HCT116 (cell line): ENCODE data around the gene ATP4A. TPM values are rescaled to one million over a fixed set of nuclear protein-coding genes. Genes with fewer than 3 reads are reported as not detected.

Experiments
- ATAC-seq: fragments of 200-7000 bp; cut with Tn5 transposase; 2 replicates; pipeline ENCODE4 v1.9.1; 2020; ENCODE audit warnings: mild to moderate bottlenecking, moderate library complexity
- BruUV-seq: library from RNA; stranded (reverse); fragments of 400-500 nt; replicated peaks from 2 replicates; lab custom pipeline; 2021; lab: Mats Ljungman, UMichigan
- CTCF ChIA-PET: fragments of 300-600 bp; sonication (Branson Sonifier 250); formaldehyde crosslinking; loops from one replicate; lab custom pipeline; 2021; ENCODE audit warnings: antibody characterized with exemption; lab: Charles Lee
- POLR2A ChIA-PET: fragments of 300-600, 350-600 bp; sonication (Branson Sonifier 250); formaldehyde crosslinking; loops from one replicate; lab custom pipeline; 2021; ENCODE audit warnings: antibody characterized with exemption; lab: Charles Lee
- RAD21 ChIA-PET, 2 experiments: fragments of 300-600 bp; sonication (Branson Sonifier 250); formaldehyde crosslinking; loops; one replicate each; lab custom pipeline; 2023; ENCODE audit warnings: low total read pairs in 2 of 2; ENCODE audit not compliant: uncharacterized antibody in 2 of 2, unreplicated experiment in 2 of 2, low non-redundant PET in 1 of 2; lab: Charles Lee
- DNase-seq: peaks from one replicate; pipeline ENCODE4 v3.0.0-alpha.2; 2010; ENCODE audit warnings: low read depth, low spot score
- H2AFZ ChIP-seq: fragments of 200-600 bp; shearing (Covaris generic), sonication (generic); 2 replicates; pipeline ENCODE4 v1.6.1; 2017; ENCODE audit warnings: low read depth, mixed run types, mixed read lengths, antibody characterized with exemption, low read length; ENCODE audit not compliant: poor library complexity, severe bottlenecking
- H3K27ac ChIP-seq: 2 replicates; pipeline ENCODE4 v1.5.1; 2012; ENCODE audit warnings: low read depth, low read length
- H3K27me3 ChIP-seq: fragments of 200-600 bp; sonication (generic); 2 replicates; pipeline ENCODE4 v1.6.1; 2016; ENCODE audit warnings: mixed run types, low read length, mixed read lengths; ENCODE audit not compliant: insufficient read depth
- H3K36me3 ChIP-seq, 2 experiments: fragments of 200-500 bp in 1 of 2; fragments of 200-600 bp in 1 of 2; sonication (Bioruptor generic) in 1 of 2; sonication (generic) in 1 of 2; 2 replicates each; pipeline versions ENCODE4 v1.5.1 to v1.6.1; 2014 to 2016; ENCODE audit warnings: low read length in 2 of 2, inconsistent platforms in 1 of 2, mixed read lengths in 1 of 2, mixed run types in 1 of 2; ENCODE audit not compliant: insufficient read depth in 2 of 2, control insufficient read depth in 1 of 2
- H3K4me1 ChIP-seq, 2 experiments: fragments of 200-600 bp in 1 of 2; sonication (generic) in 1 of 2; 2 replicates each; pipeline versions ENCODE4 v1.5.1 to v1.6.1; 2012 to 2017; ENCODE audit warnings: low read length in 2 of 2, inconsistent platforms in 1 of 2, mild to moderate bottlenecking in 1 of 2, mixed read lengths in 1 of 2, mixed run types in 1 of 2, moderate library complexity in 1 of 2; ENCODE audit not compliant: insufficient read depth in 2 of 2, control insufficient read depth in 1 of 2
- H3K4me2 ChIP-seq: fragments of 200-600 bp; sonication (generic); 2 replicates; pipeline ENCODE4 v1.6.1; 2017; ENCODE audit warnings: mixed run types, low read length, mixed read lengths
- H3K4me3 ChIP-seq, 2 experiments: fragments of 200-600 bp in 1 of 2; sonication (generic) in 1 of 2; replicated peaks in 1 of 2; 2 replicates each; pipeline ENCODE4 v1.5.1; 2011 to 2016; ENCODE audit warnings: low read length in 2 of 2, control low read depth in 1 of 2, low read depth in 1 of 2, mild to moderate bottlenecking in 1 of 2, mixed read lengths in 1 of 2, mixed run types in 1 of 2
- H3K79me2 ChIP-seq: fragments of 200-600 bp; sonication (generic); 2 replicates; pipeline ENCODE4 v1.6.1; 2017; ENCODE audit warnings: mild to moderate bottlenecking, mixed run types, low read length, moderate library complexity, mixed read lengths; ENCODE audit not compliant: insufficient read depth
- H3K9ac ChIP-seq: fragments of 200-600 bp; sonication (generic); 2 replicates; pipeline ENCODE4 v1.6.1; 2016; ENCODE audit warnings: low read length, mixed read lengths
- H3K9me2 ChIP-seq: fragments of 200-600 bp; sonication (generic), shearing (Covaris generic); 2 replicates; pipeline ENCODE4 v1.6.1; 2017; ENCODE audit warnings: mixed run types, mild to moderate bottlenecking, moderate library complexity; ENCODE audit not compliant: insufficient read depth
- H3K9me3 ChIP-seq, 2 experiments: fragments of 200-500 bp in 1 of 2; fragments of 200-600 bp in 1 of 2; sonication (Bioruptor generic) in 1 of 2; sonication (generic) in 1 of 2; 2 replicates each; pipeline ENCODE4 v1.6.1; 2014 to 2017; ENCODE audit warnings: low read length in 2 of 2, mixed read lengths in 2 of 2, inconsistent platforms in 1 of 2, low read depth in 1 of 2, mild to moderate bottlenecking in 1 of 2, mixed run types in 1 of 2, moderate library complexity in 1 of 2; ENCODE audit not compliant: control insufficient read depth in 1 of 2, insufficient read depth in 1 of 2
- H4K20me1 ChIP-seq: fragments of 200-600 bp; sonication (generic), shearing (Covaris generic); 2 replicates; pipeline ENCODE4 v1.6.1; 2017; ENCODE audit warnings: mixed run types, mild to moderate bottlenecking, moderate library complexity; ENCODE audit not compliant: insufficient read depth
- ELF1 ChIP-seq: IDR thresholded peaks from 2 replicates; pipeline ENCODE4 v1.6.1; 2012; ENCODE audit warnings: low read depth, borderline replicate concordance
- EZH2 ChIP-seq: fragments of 200-600 bp; sonication (generic); IDR thresholded peaks from 2 replicates; pipeline ENCODE4 v1.6.1; 2017; ENCODE audit warnings: antibody characterized with exemption, mixed run types
- JUND ChIP-seq: IDR thresholded peaks from 2 replicates; pipeline ENCODE4 v1.6.1; 2012
- POLR2A ChIP-seq: IDR thresholded peaks from 2 replicates; pipeline ENCODE4 v1.7.0; 2011; ENCODE audit warnings: borderline replicate concordance; ENCODE audit not compliant: insufficient read depth, insufficient read length; ENCODE audit errors: extremely low read depth
- RAD21 ChIP-seq: IDR thresholded peaks from 2 replicates; pipeline ENCODE4 v1.6.1; 2012; ENCODE audit warnings: low read depth, mild to moderate bottlenecking
- SIN3A ChIP-seq: IDR thresholded peaks from 2 replicates; pipeline ENCODE4 v1.6.1; 2012; ENCODE audit warnings: low read depth
- ZNF274 ChIP-seq: fragments of 200-500 bp; sonication (Bioruptor generic); IDR thresholded peaks from 2 replicates; pipeline ENCODE4 v1.6.1; 2014; ENCODE audit warnings: mild to moderate bottlenecking, low read depth, low read length, inconsistent platforms
- intact Hi-C: fragments of 100-400 bp; cut with micrococcal nuclease; formaldehyde crosslinking; loops from 2 replicates; pipeline ENCODE4 v1.10.0; 2022
- total RNA-seq: library from RNA; stranded (reverse); gene quantifications from one replicate; pipeline ENCODE4 v1.2.1, GENCODE V29; 2021; ENCODE audit not compliant: unreplicated experiment
- TF ChIP-seq, protein P1 (sequence below): IDR thresholded peaks from 2 replicates; pipeline ENCODE4 v1.6.1; 2012; ENCODE audit warnings: low read depth
- TF ChIP-seq, protein P2 (sequence below): IDR thresholded peaks from 2 replicates; pipeline ENCODE4 v1.6.1; 2011; ENCODE audit warnings: mild to moderate bottlenecking, low read length, moderate library complexity; ENCODE audit not compliant: insufficient replicate concordance; ENCODE audit errors: extremely low read depth
- TF ChIP-seq, protein P3 (sequence below): IDR thresholded peaks from 2 replicates; pipeline ENCODE4 v1.6.1; 2012

ATP4A gene
- total RNA-seq, 1 experiment from 2014 or later: 0.27 TPM

DNA sequence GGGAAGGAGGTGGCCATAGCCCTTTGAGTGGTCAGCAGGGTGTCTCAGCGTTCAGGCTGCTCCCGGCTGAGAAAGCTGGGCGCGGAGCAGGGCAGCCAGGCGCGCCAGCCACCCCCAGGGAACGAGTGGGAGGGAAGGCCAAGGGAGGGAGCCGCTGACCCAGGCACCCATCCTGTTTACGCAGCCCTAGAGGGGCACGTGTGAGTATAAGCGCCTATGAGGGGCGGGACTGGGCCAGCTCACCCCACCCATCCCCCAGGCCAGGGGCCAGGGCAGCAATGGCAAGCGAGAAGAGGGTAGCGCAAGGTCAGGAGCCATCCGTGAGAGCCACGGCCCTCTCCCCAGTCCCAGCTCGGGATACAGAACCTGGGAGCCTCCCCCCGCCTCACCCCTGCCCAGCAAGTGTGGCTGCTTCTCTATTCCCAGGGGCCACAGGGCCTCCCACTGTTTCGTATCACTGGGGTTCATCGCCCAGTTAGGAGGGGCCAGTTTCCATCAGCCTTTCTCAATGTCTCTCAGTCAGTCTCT lies 49.1 kb downstream of the ATP4A start:
- POLR2A ChIA-PET: no interaction called here
- H3K27me3 ChIP-seq: no peaks in the 10 kb centered on the region
- TF ChIP-seq ELF1 (no peak), ZNF274 (no peak), EZH2 (no peak), RAD21 (no peak), POLR2A (no peak), JUND (no peak), SIN3A (no peak)
- TF ChIP-seq, protein P1, sequence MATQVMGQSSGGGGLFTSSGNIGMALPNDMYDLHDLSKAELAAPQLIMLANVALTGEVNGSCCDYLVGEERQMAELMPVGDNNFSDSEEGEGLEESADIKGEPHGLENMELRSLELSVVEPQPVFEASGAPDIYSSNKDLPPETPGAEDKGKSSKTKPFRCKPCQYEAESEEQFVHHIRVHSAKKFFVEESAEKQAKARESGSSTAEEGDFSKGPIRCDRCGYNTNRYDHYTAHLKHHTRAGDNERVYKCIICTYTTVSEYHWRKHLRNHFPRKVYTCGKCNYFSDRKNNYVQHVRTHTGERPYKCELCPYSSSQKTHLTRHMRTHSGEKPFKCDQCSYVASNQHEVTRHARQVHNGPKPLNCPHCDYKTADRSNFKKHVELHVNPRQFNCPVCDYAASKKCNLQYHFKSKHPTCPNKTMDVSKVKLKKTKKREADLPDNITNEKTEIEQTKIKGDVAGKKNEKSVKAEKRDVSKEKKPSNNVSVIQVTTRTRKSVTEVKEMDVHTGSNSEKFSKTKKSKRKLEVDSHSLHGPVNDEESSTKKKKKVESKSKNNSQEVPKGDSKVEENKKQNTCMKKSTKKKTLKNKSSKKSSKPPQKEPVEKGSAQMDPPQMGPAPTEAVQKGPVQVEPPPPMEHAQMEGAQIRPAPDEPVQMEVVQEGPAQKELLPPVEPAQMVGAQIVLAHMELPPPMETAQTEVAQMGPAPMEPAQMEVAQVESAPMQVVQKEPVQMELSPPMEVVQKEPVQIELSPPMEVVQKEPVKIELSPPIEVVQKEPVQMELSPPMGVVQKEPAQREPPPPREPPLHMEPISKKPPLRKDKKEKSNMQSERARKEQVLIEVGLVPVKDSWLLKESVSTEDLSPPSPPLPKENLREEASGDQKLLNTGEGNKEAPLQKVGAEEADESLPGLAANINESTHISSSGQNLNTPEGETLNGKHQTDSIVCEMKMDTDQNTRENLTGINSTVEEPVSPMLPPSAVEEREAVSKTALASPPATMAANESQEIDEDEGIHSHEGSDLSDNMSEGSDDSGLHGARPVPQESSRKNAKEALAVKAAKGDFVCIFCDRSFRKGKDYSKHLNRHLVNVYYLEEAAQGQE: no peak
- TF ChIP-seq, protein P2, sequence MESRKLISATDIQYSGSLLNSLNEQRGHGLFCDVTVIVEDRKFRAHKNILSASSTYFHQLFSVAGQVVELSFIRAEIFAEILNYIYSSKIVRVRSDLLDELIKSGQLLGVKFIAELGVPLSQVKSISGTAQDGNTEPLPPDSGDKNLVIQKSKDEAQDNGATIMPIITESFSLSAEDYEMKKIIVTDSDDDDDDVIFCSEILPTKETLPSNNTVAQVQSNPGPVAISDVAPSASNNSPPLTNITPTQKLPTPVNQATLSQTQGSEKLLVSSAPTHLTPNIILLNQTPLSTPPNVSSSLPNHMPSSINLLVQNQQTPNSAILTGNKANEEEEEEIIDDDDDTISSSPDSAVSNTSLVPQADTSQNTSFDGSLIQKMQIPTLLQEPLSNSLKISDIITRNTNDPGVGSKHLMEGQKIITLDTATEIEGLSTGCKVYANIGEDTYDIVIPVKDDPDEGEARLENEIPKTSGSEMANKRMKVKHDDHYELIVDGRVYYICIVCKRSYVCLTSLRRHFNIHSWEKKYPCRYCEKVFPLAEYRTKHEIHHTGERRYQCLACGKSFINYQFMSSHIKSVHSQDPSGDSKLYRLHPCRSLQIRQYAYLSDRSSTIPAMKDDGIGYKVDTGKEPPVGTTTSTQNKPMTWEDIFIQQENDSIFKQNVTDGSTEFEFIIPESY: no peak
- TF ChIP-seq, protein P3, sequence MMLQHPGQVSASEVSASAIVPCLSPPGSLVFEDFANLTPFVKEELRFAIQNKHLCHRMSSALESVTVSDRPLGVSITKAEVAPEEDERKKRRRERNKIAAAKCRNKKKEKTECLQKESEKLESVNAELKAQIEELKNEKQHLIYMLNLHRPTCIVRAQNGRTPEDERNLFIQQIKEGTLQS: no peak
- TF ChIP-seq, all 23 proteins: peak for 0
- no peaks in the 10 kb centered on the region for H3K9me2 ChIP-seq
- DNase-seq (no peak), ATAC-seq (no peak)
- H3K9me3 ChIP-seq: no peaks in the 10 kb centered on the region
- BruUV-seq: no TSS peak
- ChIA-PET RAD21 (no interaction called here), CTCF (no interaction called here)
- peak overlapping the region; percentile 23 to 37 for H3K4me3 ChIP-seq
- no peaks in the 10 kb centered on the region for H4K20me1 ChIP-seq
- H3K4me2 ChIP-seq: peak overlapping the region; percentile 64
- no peak overlapping the region for H2AFZ ChIP-seq
- intact Hi-C loops: no loop called here
- peak overlapping the region; percentile 31; the same call in 1 of the 2 replicates for H3K27ac ChIP-seq
- H3K79me2 ChIP-seq: peaks cover 7% of the 10 kb centered on the region
- H3K4me1 ChIP-seq: peaks cover 17 to 50% of the 10 kb centered on the region in 2 experiments
- H3K36me3 ChIP-seq: no peaks in the 10 kb centered on the region
- peak overlapping the region; percentile 39; the same call in 1 of the 2 replicates for H3K9ac ChIP-seq
